Stimulated activated CD8-positive, alpha-beta memory T cell treated with anti-CD3 and anti-CD28 coated beads, Interleukin-7, amount 100 ng/mL, for 4 hours (primary cell): ENCODE results near the gene ARFGEF3.
"Not testable (repeated sequence)": the region's sequence is repeated elsewhere in the genome, so short reads cannot be mapped to it uniquely, and the experiment has no call there.

Source experiments
- DNase-seq, 2 donors: peaks; one replicate each; pipeline ENCODE4 v3.0.0-alpha.2; 2020; ENCODE audit warnings: low read depth in 2 of 2

Gene ARFGEF3

DNA sequence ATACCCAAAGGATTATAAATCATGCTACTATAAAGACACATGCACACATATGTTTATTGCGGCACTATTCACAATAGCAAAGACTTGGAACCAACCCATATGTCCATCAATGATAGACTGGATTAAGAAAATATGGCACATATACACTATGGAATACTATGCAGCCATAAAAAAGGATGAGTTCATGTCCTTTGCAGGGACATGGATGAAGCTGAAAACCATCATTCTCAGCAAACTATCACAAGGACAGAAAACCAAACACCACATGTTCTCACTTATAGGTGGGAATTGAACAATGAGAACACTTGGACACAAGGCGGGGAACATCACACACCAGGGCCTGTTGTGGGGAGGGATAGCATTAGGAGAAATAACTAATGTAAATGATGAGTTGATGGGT, 50.8 kb downstream of the ARFGEF3 start:
- DNase-seq = not testable (repeated sequence)

DNA sequence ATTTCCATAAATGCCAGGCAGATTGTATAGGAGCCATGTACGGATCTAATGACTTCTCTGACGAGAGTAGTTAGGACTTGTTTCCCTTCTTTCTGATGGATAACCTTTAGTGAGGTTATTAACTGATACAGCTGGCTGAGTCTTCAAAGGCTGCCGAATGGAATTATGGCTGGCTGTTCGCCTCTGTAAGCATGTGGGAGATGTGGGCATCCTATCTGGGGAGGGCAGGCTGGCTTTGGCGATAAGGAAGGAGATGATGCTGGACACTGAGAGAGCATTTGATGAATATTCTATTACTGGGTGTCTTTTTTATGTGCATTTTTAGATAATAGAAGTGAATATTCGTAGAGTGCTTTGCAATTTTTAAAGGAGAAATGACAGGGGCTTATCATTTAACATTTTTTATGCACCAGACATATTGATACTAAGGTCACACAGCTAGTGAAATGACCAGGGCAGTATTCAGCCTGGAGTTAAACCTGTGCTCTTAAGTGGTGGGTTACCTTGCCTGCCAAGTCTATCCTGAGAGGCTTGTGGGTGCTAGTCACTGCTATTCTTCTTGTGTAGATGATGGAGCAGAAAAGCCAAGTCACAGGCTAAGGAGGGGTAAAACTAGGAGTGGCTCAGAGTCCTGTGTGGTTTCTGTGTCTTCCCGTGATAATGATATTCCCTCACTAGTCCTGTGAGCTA, 53.5 kb downstream of the ARFGEF3 start:
- no peak for DNase-seq

DNA sequence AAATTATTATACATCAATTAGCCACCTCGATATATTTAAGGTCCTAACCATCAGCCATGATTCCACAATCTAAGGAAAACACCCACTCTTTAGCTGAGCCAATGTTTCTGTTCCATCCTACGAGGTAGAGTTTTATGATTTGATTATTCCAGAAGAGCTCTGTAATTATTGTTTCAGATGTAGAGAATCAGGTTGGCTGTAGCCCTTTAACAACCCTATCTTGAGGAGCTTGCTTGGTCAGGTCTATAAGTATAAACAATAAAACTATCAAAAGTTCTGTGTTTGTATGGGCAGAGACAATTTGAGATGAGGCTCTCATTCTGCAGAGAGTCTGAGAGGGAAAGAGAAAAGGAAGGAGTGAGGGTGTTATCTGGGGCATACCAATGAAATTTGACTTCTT, 56.7 kb downstream of the ARFGEF3 start, which contains the start of gene PBOV1:
Gene PBOV1 (minus strand): TSS at position 43 of the 400 bp plus-strand sequence. CDS start 96 bp downstream, outside the sequence.
- DNase-seq = no peak

DNA sequence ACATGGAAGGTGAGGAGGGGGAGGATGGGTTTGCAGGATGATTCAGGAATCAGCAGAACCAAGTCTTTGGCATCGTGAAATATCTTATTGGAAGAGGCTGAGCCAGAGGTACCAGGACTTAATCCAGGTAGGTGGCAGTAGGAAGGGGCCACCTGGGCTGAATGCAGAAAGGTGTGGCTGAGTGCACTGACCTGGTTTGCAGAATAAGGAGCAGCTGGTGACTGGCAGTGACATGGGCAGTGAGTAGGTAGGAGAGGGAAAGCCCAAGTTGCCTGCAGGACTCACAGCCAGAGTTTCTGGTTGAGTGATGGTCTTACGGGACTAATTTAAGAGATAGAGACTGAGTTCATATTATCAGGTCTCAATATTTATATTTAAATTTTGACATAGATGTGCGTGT, 57.7 kb downstream of the ARFGEF3 start:
- DNase-seq = no peak

DNA sequence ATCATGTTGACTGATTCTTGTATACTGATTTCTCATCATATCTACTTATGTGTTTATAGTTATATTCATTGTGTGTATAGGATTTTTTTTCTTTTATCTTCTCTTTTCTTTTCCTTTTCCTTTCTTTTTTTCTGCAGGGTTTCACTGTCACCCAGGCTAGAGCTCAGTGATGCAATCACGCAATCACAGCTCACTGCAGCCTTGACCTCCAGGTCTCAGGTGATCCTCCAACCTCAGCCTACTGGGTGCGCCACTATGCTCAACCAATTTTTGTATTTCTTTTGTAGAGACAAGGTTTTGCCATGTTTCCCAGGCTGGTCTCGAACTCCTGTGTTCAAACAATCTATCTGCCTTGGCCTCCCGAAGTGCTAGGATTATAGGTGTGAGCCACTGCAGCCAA, 58.2 kb downstream of the ARFGEF3 start:
- DNase-seq = no peak

DNA sequence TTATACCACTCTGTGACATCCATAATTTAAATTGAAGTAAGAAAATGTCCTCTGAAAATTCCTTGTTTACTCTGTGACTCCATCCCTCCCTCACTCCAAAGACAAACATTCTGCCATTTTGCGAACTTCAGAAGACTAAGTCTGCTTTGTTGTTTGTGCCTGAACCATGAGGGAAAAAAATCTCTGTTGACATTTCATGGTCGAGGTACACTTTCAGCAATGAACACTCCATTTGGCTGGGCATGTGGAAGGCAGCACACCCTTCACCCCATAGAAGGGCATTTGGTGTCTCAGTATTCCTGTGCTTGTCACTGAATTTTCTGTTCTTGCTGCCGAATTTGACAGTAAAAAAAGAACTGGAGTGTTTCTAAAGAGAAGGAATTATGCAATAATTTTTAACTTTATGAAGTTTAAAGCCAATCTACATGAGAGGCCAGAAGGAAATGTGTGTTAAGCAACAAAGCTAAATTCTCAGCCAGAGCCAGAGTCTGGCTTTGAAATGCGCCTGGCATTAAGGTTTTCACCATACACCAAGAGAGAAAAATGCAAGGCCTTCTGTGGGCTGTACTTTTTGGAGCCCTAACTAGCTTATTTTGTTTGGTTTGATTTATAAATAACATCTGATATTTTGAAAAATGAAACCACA, 61.3 kb downstream of the ARFGEF3 start:
- no peak for DNase-seq

DNA sequence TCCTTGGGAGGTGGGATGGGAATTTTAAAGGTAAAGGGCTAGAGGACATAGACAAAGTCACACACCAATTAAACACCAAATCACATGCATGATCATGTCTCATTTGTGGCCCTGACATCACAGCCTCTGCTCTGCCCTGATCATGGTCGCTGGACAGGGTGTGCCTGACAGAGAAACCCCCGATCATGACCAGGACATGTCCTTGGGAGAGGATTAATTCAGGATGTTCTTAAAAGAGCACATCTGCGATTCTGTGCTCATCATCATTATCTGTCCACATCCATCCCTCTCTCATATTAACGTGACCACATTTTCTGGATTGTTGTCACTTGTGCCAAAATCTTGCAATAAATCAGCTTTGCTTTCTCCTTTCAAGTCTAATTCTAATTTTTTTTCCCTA, 64.2 kb downstream of the ARFGEF3 start:
- DNase-seq = no peak

DNA sequence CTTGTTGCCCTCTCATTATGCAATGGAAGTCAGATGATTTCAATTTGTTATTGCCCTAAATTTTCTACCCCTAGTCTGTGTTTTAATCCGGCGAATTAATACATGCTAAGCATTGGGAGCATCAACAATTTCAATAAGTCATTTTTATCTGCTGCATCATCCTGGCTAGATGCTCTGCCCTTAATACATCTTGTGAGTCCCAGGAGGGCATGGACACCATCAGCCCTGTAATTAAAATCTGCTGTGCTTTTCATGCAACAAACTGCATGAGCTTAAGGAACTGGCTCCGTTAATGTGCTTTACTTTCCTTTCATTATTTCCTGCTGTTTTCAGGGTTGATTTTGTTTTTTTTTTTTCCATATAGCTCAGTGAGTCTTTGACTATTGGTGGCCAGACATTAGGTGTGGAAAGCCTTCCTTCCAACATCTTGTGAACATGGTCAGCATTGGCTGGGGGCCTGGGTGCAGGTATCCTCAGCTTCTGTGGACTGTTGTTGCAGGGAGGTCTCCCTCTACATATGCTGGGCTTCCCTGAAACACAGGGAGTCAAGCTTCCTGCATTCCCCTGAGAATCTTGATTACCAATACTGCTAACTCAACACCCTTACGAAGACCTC, 65.1 kb downstream of the ARFGEF3 start:
- DNase-seq = no peak

DNA sequence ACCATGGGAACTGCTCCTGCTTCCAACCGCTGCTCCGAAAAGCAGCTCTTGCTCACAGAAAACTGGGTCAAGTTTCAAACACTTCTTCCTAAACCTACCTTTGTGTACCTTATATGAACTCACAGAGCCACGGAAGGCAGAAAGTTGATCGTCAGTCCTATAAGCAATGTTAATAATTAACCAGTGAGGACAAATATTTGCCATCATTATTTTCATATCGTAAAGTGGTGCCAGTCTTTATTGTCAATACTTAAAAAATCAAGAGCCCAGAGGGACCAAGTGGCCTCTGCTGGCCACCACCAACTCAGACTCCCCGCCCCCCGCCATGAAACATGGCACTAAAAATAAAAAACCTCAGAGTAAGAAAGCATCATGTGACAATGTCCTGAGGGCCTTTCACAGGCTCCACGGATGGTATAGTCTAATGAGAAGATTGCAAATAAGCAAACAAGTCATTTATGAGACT, 65.6 kb downstream of the ARFGEF3 start:
- DNase-seq = no peak

DNA sequence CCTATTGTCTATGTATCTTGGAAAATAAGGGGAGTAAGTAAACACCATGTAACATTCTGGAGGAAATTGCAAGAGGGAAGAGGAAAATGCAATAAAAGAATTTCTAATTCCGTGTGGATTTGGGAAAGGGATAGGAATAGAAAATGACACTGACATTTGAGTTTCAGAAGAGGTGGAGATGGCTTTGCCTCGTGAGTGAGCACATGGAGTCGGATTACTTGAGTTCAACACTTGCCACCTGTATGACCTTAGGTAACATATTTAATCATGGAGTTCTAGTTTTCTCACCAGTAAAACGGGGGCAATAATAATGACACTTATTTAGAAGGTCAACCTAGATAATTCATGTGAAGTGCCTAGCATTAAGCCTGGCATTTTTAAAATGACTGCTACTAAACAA, 67.3 kb downstream of the ARFGEF3 start:
- DNase-seq = no peak

DNA sequence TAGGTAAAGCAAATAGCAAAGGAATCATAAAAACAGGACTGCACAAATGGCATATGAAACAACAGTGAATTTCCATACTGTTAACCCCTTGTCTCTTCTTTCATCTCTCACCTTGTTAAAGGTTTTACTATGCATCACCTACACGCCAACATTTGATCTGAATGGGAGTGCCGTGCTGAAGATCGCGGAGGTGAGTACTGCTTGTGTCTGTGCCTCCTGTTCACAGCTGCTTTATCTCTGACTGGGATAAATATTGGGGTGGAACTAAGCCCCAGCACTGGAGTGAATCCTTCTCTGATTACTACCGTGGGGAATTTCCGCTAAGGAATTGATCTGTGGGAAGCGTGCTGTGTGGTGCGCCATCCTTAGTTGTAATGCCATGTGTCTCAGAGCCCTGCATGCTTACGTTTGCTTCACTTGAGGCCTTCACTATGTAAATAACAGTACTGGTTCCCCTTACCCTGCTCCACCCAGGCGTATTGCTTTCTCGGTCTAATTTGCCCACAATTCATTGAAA, 68.0 kb downstream of the ARFGEF3 start:
- no peak for DNase-seq

DNA sequence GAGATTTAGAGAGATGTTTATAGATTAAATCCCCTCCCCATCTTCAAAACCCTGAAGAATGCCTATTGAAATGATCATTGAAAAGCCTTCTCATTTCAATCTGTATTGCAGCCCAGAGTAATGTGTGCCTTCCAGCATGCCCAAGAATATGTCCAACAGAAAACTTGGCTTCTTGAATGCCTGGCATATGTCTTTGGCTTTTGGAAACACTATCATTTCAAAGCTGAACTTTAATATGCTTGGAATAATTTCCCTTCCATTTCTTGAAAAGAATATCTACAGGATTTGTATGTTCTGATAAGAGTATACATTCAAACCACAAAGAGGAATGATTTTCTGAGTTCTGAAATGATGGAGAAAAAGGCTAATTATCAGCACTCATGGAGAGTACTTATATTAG, 68.5 kb downstream of the ARFGEF3 start:
- DNase-seq = no peak

DNA sequence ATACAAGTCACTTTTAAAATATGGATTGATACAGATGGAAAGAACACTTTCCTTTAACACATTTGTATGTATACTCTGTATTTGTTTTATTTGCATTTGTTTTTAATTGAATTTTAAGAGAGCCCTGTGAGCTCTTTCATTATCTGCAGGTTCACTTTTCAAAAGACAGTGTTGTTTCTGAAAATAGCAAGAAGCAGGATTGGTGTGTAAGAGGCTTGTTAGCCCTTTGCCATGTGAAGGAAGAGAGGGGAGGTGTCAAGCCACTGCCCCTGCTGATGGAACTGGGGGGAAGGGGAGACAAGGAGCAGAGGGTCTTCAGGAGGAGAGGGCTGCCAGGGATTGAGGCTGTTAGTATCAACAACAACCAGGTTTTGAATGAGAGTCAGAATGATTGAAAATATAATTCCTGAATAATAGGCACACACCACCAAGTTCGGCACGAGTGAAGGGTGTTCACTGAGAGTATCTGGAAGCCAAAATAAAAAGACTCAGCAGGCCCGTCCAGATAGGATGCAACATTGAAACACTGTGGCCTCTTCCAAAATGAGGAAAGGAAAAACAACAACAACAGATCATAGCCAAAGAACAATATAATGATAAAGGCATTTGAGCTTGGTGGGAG, 69.1 kb downstream of the ARFGEF3 start:
- DNase-seq = no peak

DNA sequence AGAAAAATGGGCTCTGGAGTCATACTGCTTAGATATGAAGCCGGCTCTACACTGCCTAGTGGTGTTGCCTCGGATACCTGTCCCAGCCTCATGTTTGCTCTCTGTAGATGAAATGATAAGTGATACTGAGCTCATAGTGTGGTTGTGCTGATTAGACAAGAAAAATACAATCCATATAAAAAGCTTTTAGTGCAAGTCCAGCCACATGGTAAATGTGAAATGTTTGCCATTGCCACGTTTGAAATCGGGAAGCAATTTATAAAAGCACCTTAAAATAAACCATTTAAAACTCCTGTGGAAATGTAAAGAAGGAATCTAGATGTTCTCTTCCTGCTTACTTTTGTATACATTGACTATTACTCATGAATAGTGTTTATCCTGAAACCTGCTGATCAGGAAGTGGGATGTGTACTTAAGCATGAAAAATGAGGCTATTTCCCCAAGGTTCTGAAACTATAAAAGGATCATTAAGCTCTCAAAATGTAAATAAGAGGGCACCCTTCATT, 69.7 kb downstream of the ARFGEF3 start:
- no peak for DNase-seq

DNA sequence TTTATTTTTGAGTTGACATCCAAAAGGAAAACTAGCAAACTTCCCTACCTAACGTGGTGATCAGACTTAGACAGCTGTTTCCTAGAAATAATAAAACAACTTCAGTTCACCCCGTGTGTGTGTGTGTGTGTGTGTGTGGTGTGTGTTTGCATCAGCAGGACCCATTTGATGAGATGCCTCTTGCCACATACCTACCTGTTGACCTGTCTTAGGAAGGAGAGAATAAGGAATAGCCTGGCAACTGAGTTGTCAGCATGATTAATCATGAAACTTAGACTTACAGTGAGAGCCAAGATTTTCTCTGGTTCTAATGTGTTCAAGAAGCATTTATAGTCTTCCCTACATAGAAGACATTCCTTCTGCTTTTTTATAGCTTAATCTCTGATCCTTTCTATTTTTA, 72.6 kb downstream of the ARFGEF3 start:
- no peak for DNase-seq

DNA sequence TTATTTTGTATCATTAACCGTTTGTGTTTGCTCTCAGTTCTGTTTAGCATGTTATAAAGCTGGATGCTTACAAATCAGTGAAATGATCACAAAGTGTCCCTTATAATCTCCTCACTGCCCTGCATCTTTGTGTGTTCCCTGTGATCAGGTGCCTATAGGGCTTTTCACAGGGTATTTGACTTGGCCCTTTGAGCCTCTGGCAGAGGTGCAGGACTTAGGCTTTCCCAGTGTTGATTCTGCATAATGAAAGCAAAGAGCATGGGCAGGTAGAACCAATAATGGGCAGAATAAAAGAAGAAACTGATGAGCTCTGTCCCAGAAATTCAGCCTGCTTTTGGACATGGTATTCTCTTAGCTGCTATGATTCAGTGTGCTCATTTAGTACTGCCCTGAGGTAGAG, 73.5 kb downstream of the ARFGEF3 start:
- DNase-seq = no peak

DNA sequence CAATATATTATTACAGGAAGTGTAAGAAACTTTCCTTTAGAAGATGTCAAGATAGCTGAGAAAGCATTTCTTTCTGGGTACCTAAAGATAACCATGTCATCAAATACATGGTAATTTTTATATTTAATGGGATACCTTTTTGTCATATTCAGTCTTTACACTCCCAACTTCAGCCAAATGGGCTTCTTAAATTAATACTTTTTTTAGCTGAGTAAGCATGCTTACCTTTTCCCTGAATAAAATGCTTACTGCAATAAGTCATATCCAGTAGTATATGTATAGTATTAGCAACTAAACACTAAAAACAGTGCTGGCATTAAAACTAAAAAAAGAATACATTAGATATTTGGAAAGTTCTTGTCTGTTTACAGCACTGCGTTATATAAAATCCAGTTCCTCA, 74.0 kb downstream of the ARFGEF3 start:
- no peak for DNase-seq

DNA sequence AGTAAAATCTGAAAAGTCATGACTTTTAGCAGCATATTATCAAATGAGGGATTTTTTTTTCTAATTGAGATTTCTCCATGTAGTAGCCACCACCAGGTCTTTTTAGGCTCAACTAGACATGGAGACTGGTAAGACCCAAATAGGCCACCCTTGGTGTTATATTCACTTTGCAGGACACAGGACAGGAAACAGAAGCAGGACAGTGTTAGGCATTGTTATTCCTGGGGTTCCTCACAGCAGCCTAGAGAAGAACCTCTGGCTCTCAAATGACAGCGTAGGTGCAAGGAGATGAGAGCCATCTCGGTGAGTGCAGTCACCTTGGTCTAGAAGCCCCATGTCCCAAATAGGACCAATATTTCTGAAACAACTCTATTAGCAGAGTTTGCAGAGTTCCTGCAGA, 75.7 kb downstream of the ARFGEF3 start:
- DNase-seq = no peak

DNA sequence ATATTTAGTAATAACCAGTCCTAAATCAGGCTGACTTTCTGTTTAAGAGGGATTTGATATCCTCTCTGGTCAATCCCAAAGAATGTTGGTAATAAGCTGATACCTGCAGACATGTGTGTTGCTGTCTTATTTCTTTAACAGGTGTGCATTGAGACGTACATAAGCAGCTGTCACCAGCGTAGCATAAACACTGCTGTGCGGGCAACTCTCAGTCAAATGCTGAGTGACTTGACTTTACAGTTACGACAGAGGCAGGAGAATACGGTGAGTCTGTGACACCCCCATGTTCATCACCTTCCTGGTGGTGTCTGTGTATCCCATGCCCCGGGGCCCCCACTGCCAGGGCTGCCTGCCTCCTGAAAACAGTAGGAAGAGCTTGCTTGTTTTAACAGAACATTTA, 76.6 kb downstream of the ARFGEF3 start:
- no peak for DNase-seq

DNA sequence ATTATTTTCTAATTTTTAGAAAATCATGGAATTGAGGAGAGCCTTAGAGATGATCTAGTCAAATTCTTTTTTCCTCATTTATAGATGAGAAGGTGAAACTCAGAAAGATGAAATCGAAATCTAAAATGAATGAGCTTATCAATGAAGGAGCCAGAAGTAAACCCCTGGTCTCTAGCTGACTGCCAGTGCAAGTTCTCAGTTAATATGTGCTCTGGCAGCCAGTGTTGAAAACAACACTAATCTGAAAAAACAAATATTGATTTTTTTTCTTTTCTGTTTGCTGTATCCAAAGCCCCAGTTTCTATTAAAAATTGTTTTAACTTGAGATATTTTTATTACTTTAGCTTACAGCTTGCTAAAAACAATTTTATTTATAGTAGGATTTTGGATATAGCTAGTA, 78.0 kb downstream of the ARFGEF3 start:
- no peak for DNase-seq

DNA sequence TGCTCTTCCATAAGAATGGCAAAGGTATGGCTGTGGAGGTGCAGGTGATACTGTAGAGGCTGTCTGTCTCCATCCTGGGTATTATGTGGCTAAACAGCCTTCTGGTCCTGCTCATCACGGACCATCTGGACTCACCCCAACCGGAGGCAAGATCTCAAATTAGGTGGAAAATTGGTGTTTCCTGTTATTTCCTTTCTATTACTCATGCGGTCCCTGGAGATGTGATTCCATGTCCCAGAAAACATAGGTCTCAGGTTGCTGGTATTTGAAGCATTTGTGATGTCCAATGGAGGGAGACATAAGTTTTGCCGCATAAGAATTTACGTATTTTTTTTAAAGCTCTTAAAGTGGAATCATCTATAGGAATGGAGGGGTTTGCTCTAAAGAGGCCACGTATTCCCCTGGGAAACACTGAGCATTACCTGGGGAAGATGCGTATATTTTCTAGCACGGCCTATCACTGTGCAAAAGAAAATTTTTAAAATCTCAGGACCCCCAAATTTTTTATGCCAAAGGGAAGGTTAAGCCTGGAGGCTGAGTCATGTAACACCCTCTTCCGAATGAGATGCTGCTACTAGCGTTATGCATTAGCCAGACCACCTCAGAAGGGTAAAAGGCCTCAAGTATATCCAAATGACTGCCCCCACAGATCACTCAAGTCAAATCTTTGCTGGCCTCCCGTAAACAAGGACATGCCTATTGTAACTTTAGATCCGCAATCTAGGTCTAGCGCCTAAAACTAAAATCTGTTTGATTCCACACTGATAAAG, 78.9 kb downstream of the ARFGEF3 start:
- no peak for DNase-seq
